T-helper 17 cell (primary cell): Measurements from ENCODE around the gene SUSD3. TPM values are rescaled to one million over a fixed set of nuclear protein-coding genes. Genes with fewer than 3 reads are reported as not detected.

ENCODE experiments used
- ATAC-seq: fragments of 150-1000 bp; cut with Tn5 transposase; 2 replicates; pipeline ENCODE4 v1.10.0; 2021; ENCODE audit warnings: mild to moderate bottlenecking, moderate library complexity
- DNase-seq, 3 donors: peaks; one replicate each; pipeline versions ENCODE4 v3.0.0 to v3.0.0-alpha.2; 2020 to 2021
- H3K9me3 ChIP-seq: one replicate; pipeline ENCODE4 v1.7.0; 2013; ENCODE audit warnings: low read length, mild to moderate bottlenecking; ENCODE audit not compliant: control insufficient read depth, poor library complexity, severe bottlenecking
- H3K27ac Mint-ChIP-seq: one replicate; pipeline ENCODE4 v1.8.0; 2022; ENCODE audit warnings: mild to moderate bottlenecking, moderate library complexity, mixed read lengths
- H3K27me3 Mint-ChIP-seq: one replicate; pipeline ENCODE4 v1.8.0; 2022; ENCODE audit warnings: mixed read lengths
- H3K36me3 Mint-ChIP-seq: one replicate; pipeline ENCODE4 v1.8.0; 2022; ENCODE audit warnings: low read depth, mixed read lengths
- H3K4me1 Mint-ChIP-seq: one replicate; pipeline ENCODE4 v1.8.0; 2022; ENCODE audit warnings: mild to moderate bottlenecking, mixed read lengths
- H3K4me3 Mint-ChIP-seq: one replicate; pipeline ENCODE4 v1.8.0; 2022; ENCODE audit warnings: mild to moderate bottlenecking, moderate library complexity, mixed read lengths
- total RNA-seq, 4 donors: library from RNA in 2 of 4; stranded (reverse) in 2 of 4; gene quantifications; one replicate each; pipeline ENCODE4 v1.2.3 and lab custom pipeline; 2022 to 2026

SUSD3 gene
- total RNA-seq, 2 donors from 2014 or later, result 47.2 to 62.3 TPM

- H3K36me3 Mint-ChIP-seq, result peaks cover 6% of the 10 kb centered on the region
- H3K4me1 Mint-ChIP-seq, result peaks cover 38% of the 10 kb centered on the region
- peak overlapping the region; percentile 74 for H3K27ac Mint-ChIP-seq
- no peaks in the 10 kb centered on the region for H3K9me3 ChIP-seq
- no peak overlapping the region for H3K4me3 Mint-ChIP-seq
- no peak for ATAC-seq
- no peaks in the 10 kb centered on the region for H3K27me3 Mint-ChIP-seq
- no peak for DNase-seq
Observed at GRCh38 chr9:93090091-93090655, 31.7 kb downstream of the SUSD3 start.

GRCh38 chr9:93091056-93091452 is 32.6 kb downstream of the SUSD3 start:
- Mint-ChIP-seq H3K4me3 (no peak overlapping the region), H3K36me3 (peaks cover 6% of the 10 kb centered on the region), H3K4me1 (peaks cover 38% of the 10 kb centered on the region), H3K27me3 (no peaks in the 10 kb centered on the region), H3K27ac (peak overlapping the region; percentile 95)
- no peak for DNase-seq
- H3K9me3 ChIP-seq, result no peaks in the 10 kb centered on the region
- ATAC-seq, result no peak

- H3K36me3 Mint-ChIP-seq, result peaks cover 4% of the 10 kb centered on the region
- no peaks in the 10 kb centered on the region for H3K9me3 ChIP-seq
- no peak overlapping the region for H3K4me3 Mint-ChIP-seq
- no peaks in the 10 kb centered on the region for H3K27me3 Mint-ChIP-seq
- peaks cover 38% of the 10 kb centered on the region for H3K4me1 Mint-ChIP-seq
- DNase-seq, result no peak
- peak overlapping the region; percentile 95 for H3K27ac Mint-ChIP-seq
- ATAC-seq, result no peak
Observed at GRCh38 chr9:93091453-93092081, 33.1 kb downstream of the SUSD3 start.

GRCh38 chr9:93092251-93092991 is 33.9 kb downstream of the SUSD3 start:
- Mint-ChIP-seq H3K4me3 (peak overlapping the region; percentile 25), H3K27ac (peak overlapping the region; percentile 95), H3K36me3 (peaks cover 2% of the 10 kb centered on the region), H3K27me3 (no peaks in the 10 kb centered on the region), H3K4me1 (peaks cover 45% of the 10 kb centered on the region)
- ATAC-seq (no peak), DNase-seq (no peak)
- no peaks in the 10 kb centered on the region for H3K9me3 ChIP-seq

- Mint-ChIP-seq H3K27me3 (no peaks in the 10 kb centered on the region), H3K27ac (peak overlapping the region; percentile 95), H3K4me3 (peak overlapping the region; percentile 87), H3K36me3 (peaks cover 2% of the 10 kb centered on the region), H3K4me1 (peaks cover 53% of the 10 kb centered on the region)
- ATAC-seq, result no peak
- no peak for DNase-seq
- H3K9me3 ChIP-seq, result no peaks in the 10 kb centered on the region
Observed at GRCh38 chr9:93093127-93093876, 34.8 kb downstream of the SUSD3 start.

GRCh38 chr9:93093877-93094657 is 35.6 kb downstream of the SUSD3 start:
- Mint-ChIP-seq H3K36me3 (no peaks in the 10 kb centered on the region), H3K4me1 (peaks cover 52% of the 10 kb centered on the region), H3K4me3 (peak overlapping the region; percentile 87), H3K27ac (peak overlapping the region; percentile 95), H3K27me3 (no peaks in the 10 kb centered on the region)
- no peak for DNase-seq
- H3K9me3 ChIP-seq, result no peaks in the 10 kb centered on the region
- ATAC-seq, result no peak

- DNase-seq, result no peak
- no peaks in the 10 kb centered on the region for H3K36me3 Mint-ChIP-seq
Observed at GRCh38 chr9:93094658-93095204, 36.2 kb downstream of the SUSD3 start.

GRCh38 chr9:93095205-93096130 is 37.0 kb downstream of the SUSD3 start:
- H3K9me3 ChIP-seq, result no peaks in the 10 kb centered on the region
- peaks cover 45% of the 10 kb centered on the region for H3K4me1 Mint-ChIP-seq
- DNase-seq, result peak; percentile 100
- no peaks in the 10 kb centered on the region for H3K27me3 Mint-ChIP-seq
- no peaks in the 10 kb centered on the region for H3K36me3 Mint-ChIP-seq
- peak overlapping the region; percentile 93 for H3K4me3 Mint-ChIP-seq
- ATAC-seq, result peak; percentile 85
- H3K27ac Mint-ChIP-seq, result peak overlapping the region; percentile 95

More at GRCh38 chr9:93094658-93095204, 36.2 kb downstream of the SUSD3 start:
- Mint-ChIP-seq H3K4me3 (peak overlapping the region; percentile 87), H3K27ac (peak overlapping the region; percentile 95), H3K27me3 (no peaks in the 10 kb centered on the region), H3K4me1 (peaks cover 51% of the 10 kb centered on the region)
- ATAC-seq, result no peak
- H3K9me3 ChIP-seq, result no peaks in the 10 kb centered on the region

- DNase-seq, result peak; percentile 44 to 63 (median 58)
- Mint-ChIP-seq H3K27me3 (no peaks in the 10 kb centered on the region), H3K27ac (peak within 1 kb of the TSS; percentile 95), H3K4me1 (peaks cover 45% of the 10 kb centered on the region), H3K4me3 (peak within 1 kb of the TSS; percentile 93), H3K36me3 (no peaks in the 10 kb centered on the region)
- H3K9me3 ChIP-seq, result no peaks in the 10 kb centered on the region
- peak; percentile 13 for ATAC-seq
Observed at GRCh38 chr9:93096131-93096802, 37.8 kb downstream of the SUSD3 start, which contains the start of gene CARD19. Gene CARD19 (plus strand): TSS chr9:93096217. CDS start chr9:93096346, 129 bp downstream.

- Mint-ChIP-seq H3K4me1 (peaks cover 43% of the 10 kb centered on the region), H3K36me3 (no peaks in the 10 kb centered on the region), H3K27me3 (no peaks in the 10 kb centered on the region), H3K4me3 (peak overlapping the region; percentile 93), H3K27ac (peak overlapping the region; percentile 91)
- ATAC-seq, result no peak
- DNase-seq, result no peak
- H3K9me3 ChIP-seq, result no peaks in the 10 kb centered on the region
Observed at GRCh38 chr9:93096811-93097382, 38.4 kb downstream of the SUSD3 start.
